K562 (cell line): ENCODE data around the gene POLR2H. TPM values are rescaled to one million over a fixed set of nuclear protein-coding genes. Genes with fewer than 3 reads are reported as not detected.

Source experiments
- FOXK1 ChIP-seq: sonication (generic); formaldehyde crosslinking; IDR thresholded peaks from 2 replicates; pipeline ENCODE4 v1.8.0; 2022; ENCODE audit warnings: missing genetic modification reagents, mild to moderate bottlenecking, borderline replicate concordance
- HMGXB4 ChIP-seq: sonication (generic); formaldehyde crosslinking; IDR thresholded peaks from 2 replicates; pipeline ENCODE4 v1.8.1; 2023; ENCODE audit warnings: mild to moderate bottlenecking, missing genetic modification reagents
- NR0B1 ChIP-seq: fragments of 450-650 bp; IDR thresholded peaks from one replicate; pipeline ENCODE4 v1.6.1; 2018; ENCODE audit warnings: mild to moderate bottlenecking, moderate library complexity; ENCODE audit not compliant: partially characterized antibody
- STAT6 ChIP-seq: sonication (generic); formaldehyde crosslinking; IDR thresholded peaks from 2 replicates; pipeline ENCODE4 v1.8.1; 2023; ENCODE audit warnings: mild to moderate bottlenecking, missing genetic modification reagents
- polyA plus RNA-seq, 8 experiments: library from polyadenylated mRNA; depleted of rRNA in 4 of 8; stranded (reverse) in 5 of 8; unstranded in 3 of 8; fragments of >200 nt; fragmentation: Nextera tagmentation in 2 of 8; fragmentation: Illumina TruSeq in 1 of 8; extraction: Ambion mirVana in 2 of 8; extraction: Trizol in 1 of 8; gene quantifications; 2 replicates each; pipeline versions ENCODE4 v1.2.1 to v1.2.3, GENCODE V29; 2011 to 2014; ENCODE audit warnings: inconsistent platforms in 1 of 8, missing spikeins in 1 of 8
- total RNA-seq, 7 experiments: library from RNA; depleted of rRNA in 6 of 7; stranded (reverse); fragments of >200 nt in 6 of 7; fragmentation: Illumina TruSeq in 2 of 7; extraction: Trizol in 2 of 7; gene quantifications; 2 replicates each; pipeline versions ENCODE4 v1.2.1 to v1.2.3, GENCODE V29; 2011 to 2021; ENCODE audit warnings: low replicate concordance in 1 of 7

Gene POLR2H
- total and polyA plus RNA-seq, 9 of the 15 experiments (the other 6 are each of a cell fraction or from before 2014, with no cell fraction given), result 128 to 512 (median 220) TPM

GRCh38 chr3:184352149-184352785 lies 9.2 kb upstream of the POLR2H start (continued):
- no peak for TF ChIP-seq STAT6 (CRISPR knock-in tag)
- TF ChIP-seq FOXK1, result no peak
- TF ChIP-seq HMGXB4 (CRISPR knock-in tag), result no peak
- no peak for TF ChIP-seq NR0B1
- TF ChIP-seq, all 486 proteins: peak for 0
